Glutamatergic neuron (in vitro differentiated cells): ENCODE data around the gene LRRC2. TPM values are rescaled to one million over a fixed set of nuclear protein-coding genes. Genes with fewer than 3 reads are reported as not detected.
"Not testable (repeated sequence)": the region's sequence is repeated elsewhere in the genome, so short reads cannot be mapped to it uniquely, and the experiment has no call there.

ENCODE experiments used
- DNase-seq: peaks from one replicate; pipeline ENCODE4 v3.0.0; 2022
- H3K27ac Mint-ChIP-seq: one replicate; pipeline ENCODE4 v1.8.0; 2020; ENCODE audit warnings: mild to moderate bottlenecking, mixed read lengths, inconsistent platforms; ENCODE audit not compliant: unreplicated experiment
- H3K27me3 Mint-ChIP-seq: one replicate; pipeline ENCODE4 v1.8.0; 2020; ENCODE audit warnings: mild to moderate bottlenecking, moderate library complexity, mixed read lengths, inconsistent platforms; ENCODE audit not compliant: unreplicated experiment
- H3K36me3 Mint-ChIP-seq: one replicate; pipeline ENCODE4 v1.8.0; 2020; ENCODE audit warnings: mild to moderate bottlenecking, mixed read lengths, inconsistent platforms; ENCODE audit not compliant: unreplicated experiment
- H3K4me1 Mint-ChIP-seq: one replicate; pipeline ENCODE4 v1.8.0; 2020; ENCODE audit warnings: mild to moderate bottlenecking, low read depth, mixed read lengths, inconsistent platforms; ENCODE audit not compliant: unreplicated experiment
- H3K4me3 Mint-ChIP-seq: one replicate; pipeline ENCODE4 v1.8.0; 2020; ENCODE audit warnings: mild to moderate bottlenecking, mixed read lengths, inconsistent platforms; ENCODE audit not compliant: unreplicated experiment
- H3K9me3 Mint-ChIP-seq: one replicate; pipeline ENCODE4 v1.8.0; 2020; ENCODE audit warnings: mild to moderate bottlenecking, moderate library complexity, mixed read lengths, inconsistent platforms; ENCODE audit not compliant: unreplicated experiment
- total RNA-seq: library from RNA; stranded (reverse); fragmentation: NEBNext Ultra II Directional; extraction: Animal tissue kit (Norgen Biotek cat#: 25700); gene quantifications from one replicate; pipeline ENCODE4 v1.2.1, GENCODE V29; 2021; ENCODE audit not compliant: unreplicated experiment
- TF ChIP-seq, protein P1 (sequence below): fragments of 200-600 bp; sonication (generic); IDR thresholded peaks from one replicate; pipeline ENCODE4 v1.5.0; 2021; ENCODE audit not compliant: partially characterized antibody, unreplicated experiment

LRRC2 gene
- total RNA-seq, 1 donor from 2014 or later: not detected

GRCh38 chr3:46542344-46542743 lies 23.8 kb downstream of the LRRC2 start:
- TF ChIP-seq, protein P1, sequence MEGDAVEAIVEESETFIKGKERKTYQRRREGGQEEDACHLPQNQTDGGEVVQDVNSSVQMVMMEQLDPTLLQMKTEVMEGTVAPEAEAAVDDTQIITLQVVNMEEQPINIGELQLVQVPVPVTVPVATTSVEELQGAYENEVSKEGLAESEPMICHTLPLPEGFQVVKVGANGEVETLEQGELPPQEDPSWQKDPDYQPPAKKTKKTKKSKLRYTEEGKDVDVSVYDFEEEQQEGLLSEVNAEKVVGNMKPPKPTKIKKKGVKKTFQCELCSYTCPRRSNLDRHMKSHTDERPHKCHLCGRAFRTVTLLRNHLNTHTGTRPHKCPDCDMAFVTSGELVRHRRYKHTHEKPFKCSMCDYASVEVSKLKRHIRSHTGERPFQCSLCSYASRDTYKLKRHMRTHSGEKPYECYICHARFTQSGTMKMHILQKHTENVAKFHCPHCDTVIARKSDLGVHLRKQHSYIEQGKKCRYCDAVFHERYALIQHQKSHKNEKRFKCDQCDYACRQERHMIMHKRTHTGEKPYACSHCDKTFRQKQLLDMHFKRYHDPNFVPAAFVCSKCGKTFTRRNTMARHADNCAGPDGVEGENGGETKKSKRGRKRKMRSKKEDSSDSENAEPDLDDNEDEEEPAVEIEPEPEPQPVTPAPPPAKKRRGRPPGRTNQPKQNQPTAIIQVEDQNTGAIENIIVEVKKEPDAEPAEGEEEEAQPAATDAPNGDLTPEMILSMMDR: no peak
- Mint-ChIP-seq H3K4me3 (no peak overlapping the region), H3K4me1 (no peaks in the 10 kb centered on the region), H3K27ac (no peak overlapping the region), H3K27me3 (peaks cover 3% of the 10 kb centered on the region), H3K9me3 (no peaks in the 10 kb centered on the region), H3K36me3 (no peaks in the 10 kb centered on the region)
- DNase-seq: no peak

- no peak for DNase-seq
- peaks cover 3% of the 10 kb centered on the region for H3K27me3 Mint-ChIP-seq
- TF ChIP-seq, protein P1: no peak
- H3K4me1 Mint-ChIP-seq: no peaks in the 10 kb centered on the region
- H3K4me3 Mint-ChIP-seq: no peak overlapping the region
- no peaks in the 10 kb centered on the region for H3K36me3 Mint-ChIP-seq
- no peak overlapping the region for H3K27ac Mint-ChIP-seq
- H3K9me3 Mint-ChIP-seq: no peaks in the 10 kb centered on the region
Measured at GRCh38 chr3:46541835-46542234, 24.3 kb downstream of the LRRC2 start.

DNA sequence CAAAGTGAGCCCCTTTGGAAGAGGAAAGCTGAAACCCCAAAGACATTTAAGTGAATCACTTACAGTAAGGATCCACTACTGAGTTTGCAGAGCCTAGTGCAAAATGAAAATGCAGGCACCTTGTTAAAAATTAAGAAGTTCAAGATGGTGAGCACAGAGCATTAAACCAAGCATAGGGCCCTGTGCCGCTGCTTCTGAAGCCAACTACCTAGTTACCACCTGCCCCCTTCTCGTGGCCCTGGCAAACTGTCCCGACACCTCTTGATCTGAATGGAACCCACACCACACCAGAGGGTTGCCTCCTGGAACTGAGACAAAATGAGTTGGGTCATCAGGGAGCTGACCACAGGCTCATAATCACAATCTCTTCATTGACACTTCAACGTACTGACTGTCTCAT lies 25.6 kb downstream of the LRRC2 start:
- Mint-ChIP-seq H3K9me3 (no peaks in the 10 kb centered on the region), H3K27me3 (peaks cover 2% of the 10 kb centered on the region), H3K27ac (no peak overlapping the region), H3K4me3 (no peak overlapping the region), H3K4me1 (no peaks in the 10 kb centered on the region), H3K36me3 (no peaks in the 10 kb centered on the region)
- TF ChIP-seq, protein P1: no peak
- no peak for DNase-seq

- H3K27me3 Mint-ChIP-seq: peaks cover 2% of the 10 kb centered on the region
- TF ChIP-seq, protein P1: no peak
- DNase-seq: no peak
- H3K27ac Mint-ChIP-seq: no peak overlapping the region
- no peak overlapping the region for H3K4me3 Mint-ChIP-seq
- H3K4me1 Mint-ChIP-seq: no peaks in the 10 kb centered on the region
- H3K36me3 Mint-ChIP-seq: no peaks in the 10 kb centered on the region
- H3K9me3 Mint-ChIP-seq: peaks cover under 1% of the 10 kb centered on the region
Measured at GRCh38 chr3:46539443-46540005, 26.6 kb downstream of the LRRC2 start.

- TF ChIP-seq, protein P1: no peak
- H3K4me3 Mint-ChIP-seq: no peak overlapping the region
- no peaks in the 10 kb centered on the region for H3K36me3 Mint-ChIP-seq
- H3K4me1 Mint-ChIP-seq: no peaks in the 10 kb centered on the region
- H3K27ac Mint-ChIP-seq: no peak overlapping the region
- no peak for DNase-seq
- peaks cover 3% of the 10 kb centered on the region for H3K9me3 Mint-ChIP-seq
- peaks cover 2% of the 10 kb centered on the region for H3K27me3 Mint-ChIP-seq
Measured at GRCh38 chr3:46538803-46539442, 27.2 kb downstream of the LRRC2 start.

GRCh38 chr3:46538425-46538802 lies 27.7 kb downstream of the LRRC2 start:
- not testable (repeated sequence) for H3K4me3 Mint-ChIP-seq, H3K27me3 Mint-ChIP-seq, H3K27ac Mint-ChIP-seq, H3K4me1 Mint-ChIP-seq, H3K36me3 Mint-ChIP-seq, H3K9me3 Mint-ChIP-seq, DNase-seq
